Thoracic aorta (tissue), 2 donors: ENCODE data around the gene RASSF5. TPM values are rescaled to one million over a fixed set of nuclear protein-coding genes. Genes with fewer than 3 reads are reported as not detected.

Source experiments
- ATAC-seq: fragments of 150-250 bp; one replicate; pipeline ENCODE4 v1.8.0; 2017; ENCODE audit warnings: low read depth; ENCODE audit not compliant: insufficient number of reproducible peaks, low FRiP score
- DNase-seq: peaks from one replicate; pipeline ENCODE4 v3.0.0-alpha.2; 2020; ENCODE audit warnings: low spot score
- H3K27ac ChIP-seq, 2 donors: fragments of 200-600 bp; sonication (generic); 1 replicate in 1 of 2; 2 replicates in 1 of 2; pipeline ENCODE4 v1.5.1; 2016; ENCODE audit warnings: mild to moderate bottlenecking in 2 of 2, moderate library complexity in 2 of 2
- H3K27me3 ChIP-seq: fragments of 200-600 bp; sonication (generic); replicated peaks from 2 replicates; pipeline ENCODE4 v1.6.0; 2016; ENCODE audit warnings: mild to moderate bottlenecking; ENCODE audit not compliant: insufficient read depth
- H3K36me3 ChIP-seq: fragments of 200-600 bp; sonication (generic); one replicate; pipeline ENCODE4 v1.5.1; 2016
- H3K4me1 ChIP-seq, 2 donors: fragments of 200-600 bp; sonication (generic); 1 replicate in 1 of 2; 2 replicates in 1 of 2; pipeline versions ENCODE4 v1.5.1 to v1.6.0; 2016; ENCODE audit warnings: low read depth in 2 of 2, mild to moderate bottlenecking in 1 of 2; ENCODE audit not compliant: control insufficient read depth in 1 of 2
- H3K4me3 ChIP-seq: fragments of 200-600 bp; sonication (generic); 2 replicates; pipeline ENCODE4 v1.5.1; 2016; ENCODE audit warnings: mild to moderate bottlenecking
- H3K9me3 ChIP-seq: fragments of 200-600 bp; sonication (generic); 2 replicates; pipeline ENCODE4 v1.5.1; 2016
- total RNA-seq, 2 donors: library from RNA; depleted of rRNA; stranded (reverse); fragments of >200 nt; gene quantifications; one replicate each; pipeline versions ENCODE4 v1.1.0 to v1.2.3, GENCODE V29; 2016
- TF ChIP-seq, protein P1 (sequence below): fragments of 200-600 bp; sonication (generic); IDR thresholded peaks from one replicate; pipeline ENCODE4 v1.5.1; 2019; ENCODE audit warnings: antibody characterized with exemption

The RASSF5 gene
- total RNA-seq, 2 donors from 2014 or later = 21.7 to 22.8 TPM

- no peak overlapping the region for H3K27ac ChIP-seq
- ATAC-seq = no peak
These were observed 79.4 kb downstream of the RASSF5 start for GRCh38 chr1:206586501-206587445.

GRCh38 chr1:206587904-206588303 is 80.6 kb downstream of the RASSF5 start:
- H3K9me3 ChIP-seq = no peaks in the 10 kb centered on the region
- no peaks in the 10 kb centered on the region for H3K4me1 ChIP-seq
- DNase-seq (no peak), ATAC-seq (no peak)
- TF ChIP-seq, protein P1, sequence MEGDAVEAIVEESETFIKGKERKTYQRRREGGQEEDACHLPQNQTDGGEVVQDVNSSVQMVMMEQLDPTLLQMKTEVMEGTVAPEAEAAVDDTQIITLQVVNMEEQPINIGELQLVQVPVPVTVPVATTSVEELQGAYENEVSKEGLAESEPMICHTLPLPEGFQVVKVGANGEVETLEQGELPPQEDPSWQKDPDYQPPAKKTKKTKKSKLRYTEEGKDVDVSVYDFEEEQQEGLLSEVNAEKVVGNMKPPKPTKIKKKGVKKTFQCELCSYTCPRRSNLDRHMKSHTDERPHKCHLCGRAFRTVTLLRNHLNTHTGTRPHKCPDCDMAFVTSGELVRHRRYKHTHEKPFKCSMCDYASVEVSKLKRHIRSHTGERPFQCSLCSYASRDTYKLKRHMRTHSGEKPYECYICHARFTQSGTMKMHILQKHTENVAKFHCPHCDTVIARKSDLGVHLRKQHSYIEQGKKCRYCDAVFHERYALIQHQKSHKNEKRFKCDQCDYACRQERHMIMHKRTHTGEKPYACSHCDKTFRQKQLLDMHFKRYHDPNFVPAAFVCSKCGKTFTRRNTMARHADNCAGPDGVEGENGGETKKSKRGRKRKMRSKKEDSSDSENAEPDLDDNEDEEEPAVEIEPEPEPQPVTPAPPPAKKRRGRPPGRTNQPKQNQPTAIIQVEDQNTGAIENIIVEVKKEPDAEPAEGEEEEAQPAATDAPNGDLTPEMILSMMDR = no peak
- peaks cover 13% of the 10 kb centered on the region for H3K36me3 ChIP-seq
- H3K4me3 ChIP-seq = no peak overlapping the region
- H3K27ac ChIP-seq = no peak overlapping the region
- no peaks in the 10 kb centered on the region for H3K27me3 ChIP-seq

More at GRCh38 chr1:206586501-206587445, 79.4 kb downstream of the RASSF5 start:
- Histone ChIP-seq H3K9me3 (no peaks in the 10 kb centered on the region), H3K4me3 (no peak overlapping the region), H3K4me1 (no peaks in the 10 kb centered on the region), H3K27me3 (no peaks in the 10 kb centered on the region), H3K36me3 (peaks cover 5% of the 10 kb centered on the region)
- TF ChIP-seq, protein P1 = no peak
- no peak for DNase-seq

GRCh38 chr1:206588492-206588891 is 81.2 kb downstream of the RASSF5 start:
- no peak for DNase-seq
- peaks cover 14% of the 10 kb centered on the region for H3K36me3 ChIP-seq
- H3K27ac ChIP-seq = no peak overlapping the region

DNA sequence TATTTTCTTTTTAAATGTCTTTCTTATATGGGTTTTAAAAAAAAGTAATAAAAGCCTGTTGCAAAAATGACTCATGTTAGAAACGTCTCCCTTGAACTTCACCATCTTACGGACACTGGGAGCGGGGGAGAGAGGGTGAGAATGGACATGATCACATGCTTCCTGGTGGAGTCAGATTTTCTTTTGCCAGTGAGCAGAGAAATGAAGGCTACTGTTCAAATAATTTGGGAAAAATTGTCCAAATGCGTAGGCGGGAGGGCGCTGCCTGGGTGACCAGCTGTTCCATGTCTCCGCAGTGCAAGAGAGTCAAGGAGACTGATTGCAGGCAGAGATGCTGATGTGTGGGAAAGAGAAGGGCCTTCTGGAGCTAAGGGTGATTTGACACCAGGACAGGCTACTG is 81.9 kb downstream of the RASSF5 start:
- Histone ChIP-seq H3K4me1 (no peaks in the 10 kb centered on the region), H3K27me3 (no peaks in the 10 kb centered on the region), H3K27ac (no peak overlapping the region), H3K36me3 (peaks cover 16% of the 10 kb centered on the region), H3K4me3 (no peak overlapping the region), H3K9me3 (no peaks in the 10 kb centered on the region)
- DNase-seq (no peak), ATAC-seq (no peak)
- TF ChIP-seq, protein P1 = no peak

More at GRCh38 chr1:206588492-206588891, 81.2 kb downstream of the RASSF5 start:
- Histone ChIP-seq H3K4me1 (no peaks in the 10 kb centered on the region), H3K4me3 (no peak overlapping the region), H3K27me3 (no peaks in the 10 kb centered on the region), H3K9me3 (no peaks in the 10 kb centered on the region)
- TF ChIP-seq, protein P1 = no peak
- no peak for ATAC-seq

DNA sequence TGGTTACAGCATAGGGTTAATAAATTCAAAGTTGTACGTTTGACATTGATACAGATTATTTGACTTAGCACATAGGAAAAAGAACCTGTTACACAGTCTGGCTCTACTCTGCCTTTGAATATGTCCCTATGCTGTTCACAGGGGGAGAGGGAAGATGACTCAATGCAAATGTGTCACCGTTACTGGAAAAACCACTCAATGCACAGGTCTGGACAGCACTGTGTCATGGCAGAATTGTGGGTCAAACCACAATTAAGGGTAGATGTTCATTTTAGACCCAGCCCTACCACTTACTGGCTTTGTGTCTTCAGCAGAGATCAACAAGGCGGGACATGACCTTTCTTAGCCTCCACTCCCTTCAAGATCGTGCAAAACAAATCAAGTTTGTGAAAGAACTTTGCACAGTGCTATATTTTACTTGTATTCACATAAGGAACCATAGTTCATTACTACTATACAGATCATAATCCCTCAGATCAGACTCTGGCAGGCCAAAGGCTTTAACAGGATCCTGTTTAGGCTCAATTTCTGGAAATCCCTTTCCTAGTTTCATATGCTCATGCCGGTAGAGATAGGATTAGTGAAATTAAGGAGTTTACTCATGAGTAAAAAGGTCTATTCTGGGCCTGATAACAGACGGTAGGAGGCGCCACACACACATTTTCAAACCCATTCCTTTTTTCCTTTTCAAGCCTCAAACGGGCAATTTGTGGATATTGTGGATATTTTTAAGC is 82.9 kb downstream of the RASSF5 start:
- TF ChIP-seq, protein P1 = peak; percentile 9
- Histone ChIP-seq H3K27me3 (no peaks in the 10 kb centered on the region), H3K4me3 (no peak overlapping the region), H3K9me3 (no peaks in the 10 kb centered on the region), H3K27ac (peak overlapping the region in 1 of 2 donors; percentile 19), H3K36me3 (peaks cover 16% of the 10 kb centered on the region), H3K4me1 (no peaks in the 10 kb centered on the region)
- DNase-seq = no peak
- ATAC-seq = no peak
